Gastroesophageal sphincter (tissue), 4 donors: ENCODE results near the gene KMT2B. TPM values are rescaled to one million over a fixed set of nuclear protein-coding genes. Genes with fewer than 3 reads are reported as not detected.

ENCODE experiments used
- ATAC-seq: fragments of 150-250 bp; one replicate; pipeline ENCODE4 v1.9.1; 2016; ENCODE audit warnings: mild to moderate bottlenecking, moderate library complexity
- H3K27ac ChIP-seq, 4 donors: fragments of 200-600 bp; sonication (generic) in 3 of 4; 1 replicate in 3 of 4; 2 replicates in 1 of 4; pipeline ENCODE4 v1.5.1; 2016 to 2019
- H3K27me3 ChIP-seq: fragments of 200-600 bp; sonication (generic); one replicate; pipeline ENCODE4 v1.5.1; 2019
- H3K36me3 ChIP-seq, 2 donors: fragments of 200-600 bp; sonication (generic); one replicate each; pipeline ENCODE4 v1.5.1; 2019; ENCODE audit warnings: control low read depth in 1 of 2
- H3K4me1 ChIP-seq, 3 donors: fragments of 200-600 bp; sonication (generic); 1 replicate in 2 of 3; 2 replicates in 1 of 3; pipeline ENCODE4 v1.5.1; 2016 to 2019; ENCODE audit warnings: control low read depth in 2 of 3
- H3K4me3 ChIP-seq, 2 donors: fragments of 200-600 bp; sonication (generic); one replicate each; pipeline ENCODE4 v1.5.1; 2019; ENCODE audit warnings: mild to moderate bottlenecking in 1 of 2, moderate library complexity in 1 of 2
- H3K9me3 ChIP-seq, 3 donors: fragments of 200-600 bp; sonication (generic); one replicate each; pipeline ENCODE4 v1.5.1; 2017 to 2019; ENCODE audit warnings: control low read depth in 2 of 3
- EP300 ChIP-seq: sonication (generic); formaldehyde crosslinking; IDR thresholded peaks from one replicate; pipeline ENCODE4 v1.6.1; 2017; ENCODE audit warnings: antibody characterized with exemption, mild to moderate bottlenecking
- POLR2A ChIP-seq, 2 donors: fragments of 450-650 bp; IDR thresholded peaks; one replicate each; pipeline ENCODE4 v1.6.1; 2017; ENCODE audit warnings: antibody characterized with exemption in 2 of 2, mild to moderate bottlenecking in 2 of 2, moderate library complexity in 1 of 2
- POLR2AphosphoS5 ChIP-seq: sonication (generic); formaldehyde crosslinking; IDR thresholded peaks from one replicate; pipeline ENCODE4 v1.6.1; 2017; ENCODE audit warnings: antibody characterized with exemption
- WGBS, 2 donors: methylation state at CpG; one replicate each; pipeline ENCODE4 v1.1.5; 2018; ENCODE audit warnings: low coverage in 1 of 2; 5-methylcytosine and 5-hydroxymethylcytosine counted together
- total RNA-seq, 4 donors: library from RNA; depleted of rRNA; stranded (reverse); fragments of >200 nt; gene quantifications; one replicate each; pipeline ENCODE4 v1.1.0, GENCODE V29; 2016
- TF ChIP-seq, protein P1 (sequence below), 4 experiments: fragments of 200-600 bp in 2 of 4; fragments of 450-650 bp in 2 of 4; sonication (generic) in 1 of 4; IDR thresholded peaks; one replicate each; pipeline ENCODE4 v1.5.1; 2017 to 2019; ENCODE audit warnings: antibody characterized with exemption in 4 of 4, mild to moderate bottlenecking in 2 of 4, moderate library complexity in 2 of 4

KMT2B gene
- total RNA-seq, 4 donors from 2014 or later, result 7.7 to 27.0 (median 17.5) TPM

DNA sequence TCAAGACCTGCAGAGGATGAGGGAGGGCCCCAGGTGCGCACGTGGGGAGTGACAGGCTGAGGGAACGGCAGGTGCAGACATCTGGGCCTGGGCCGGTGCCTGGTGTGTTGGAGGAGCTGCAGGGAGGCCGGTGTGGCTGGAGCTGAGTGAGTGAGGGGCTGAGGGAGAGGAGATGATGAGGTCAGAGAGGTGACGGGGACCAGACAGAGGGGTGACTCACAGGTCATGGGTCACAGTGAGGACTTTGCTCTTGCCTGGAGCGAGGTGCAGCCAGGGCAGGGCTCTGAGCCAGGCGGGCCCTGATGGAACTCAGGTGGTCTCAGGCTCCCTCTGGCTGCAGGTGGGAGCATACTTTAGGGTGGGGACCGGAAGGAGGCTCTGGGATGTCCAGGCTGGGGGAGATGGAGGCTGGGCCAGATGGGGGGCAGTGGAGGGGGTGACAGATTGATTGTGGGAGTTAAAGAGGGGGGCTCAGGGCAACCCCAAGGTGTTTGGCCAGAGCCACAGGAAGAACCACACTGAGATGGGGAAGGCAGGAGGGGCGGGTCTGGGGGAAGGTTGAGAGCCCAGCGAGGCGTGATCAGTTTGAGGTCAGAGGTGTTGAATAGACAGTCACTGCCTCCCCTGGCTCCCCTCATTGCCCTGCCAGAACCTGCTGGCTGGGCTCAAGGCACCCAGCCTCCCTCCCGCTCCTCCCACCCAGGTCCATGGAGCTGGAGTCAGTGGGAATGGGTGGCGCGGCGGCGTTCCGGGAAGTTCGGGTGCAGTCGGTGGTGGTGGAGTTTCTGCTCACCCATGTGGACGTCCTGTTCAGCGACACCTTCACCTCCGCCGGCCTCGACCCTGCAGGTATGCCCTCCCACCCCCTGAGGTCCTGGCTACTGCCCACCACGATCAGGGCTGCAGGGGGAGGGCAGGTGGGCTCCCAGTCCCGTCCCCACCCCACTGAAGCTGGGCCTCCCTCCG, 65.9 kb downstream of the KMT2B start:
- H3K27ac ChIP-seq, result no peak overlapping the region
- ATAC-seq, result no peak
- H3K36me3 ChIP-seq, result peaks cover 0 to 85% of the 10 kb centered on the region in 2 donors
- H3K4me1 ChIP-seq, result no peaks in the 10 kb centered on the region
- WGBS, 2 donors, result 84 to 86% methylated on average over 7 to 10 of the region's 28 CpGs
- no peak overlapping the region for H3K4me3 ChIP-seq
- H3K9me3 ChIP-seq, result no peaks in the 10 kb centered on the region
- no peak for TF ChIP-seq POLR2A (IDR thresholded peaks at IDR 0.05)
- TF ChIP-seq POLR2AphosphoS5, result no peak
- no peak for TF ChIP-seq EP300
- TF ChIP-seq, protein P1, sequence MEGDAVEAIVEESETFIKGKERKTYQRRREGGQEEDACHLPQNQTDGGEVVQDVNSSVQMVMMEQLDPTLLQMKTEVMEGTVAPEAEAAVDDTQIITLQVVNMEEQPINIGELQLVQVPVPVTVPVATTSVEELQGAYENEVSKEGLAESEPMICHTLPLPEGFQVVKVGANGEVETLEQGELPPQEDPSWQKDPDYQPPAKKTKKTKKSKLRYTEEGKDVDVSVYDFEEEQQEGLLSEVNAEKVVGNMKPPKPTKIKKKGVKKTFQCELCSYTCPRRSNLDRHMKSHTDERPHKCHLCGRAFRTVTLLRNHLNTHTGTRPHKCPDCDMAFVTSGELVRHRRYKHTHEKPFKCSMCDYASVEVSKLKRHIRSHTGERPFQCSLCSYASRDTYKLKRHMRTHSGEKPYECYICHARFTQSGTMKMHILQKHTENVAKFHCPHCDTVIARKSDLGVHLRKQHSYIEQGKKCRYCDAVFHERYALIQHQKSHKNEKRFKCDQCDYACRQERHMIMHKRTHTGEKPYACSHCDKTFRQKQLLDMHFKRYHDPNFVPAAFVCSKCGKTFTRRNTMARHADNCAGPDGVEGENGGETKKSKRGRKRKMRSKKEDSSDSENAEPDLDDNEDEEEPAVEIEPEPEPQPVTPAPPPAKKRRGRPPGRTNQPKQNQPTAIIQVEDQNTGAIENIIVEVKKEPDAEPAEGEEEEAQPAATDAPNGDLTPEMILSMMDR (IDR thresholded peaks at IDR 0.05), result no peak
- no peaks in the 10 kb centered on the region for H3K27me3 ChIP-seq

GRCh38 chr19:35784503-35785338, 66.9 kb downstream of the KMT2B start:
- ATAC-seq, result no peak

DNA sequence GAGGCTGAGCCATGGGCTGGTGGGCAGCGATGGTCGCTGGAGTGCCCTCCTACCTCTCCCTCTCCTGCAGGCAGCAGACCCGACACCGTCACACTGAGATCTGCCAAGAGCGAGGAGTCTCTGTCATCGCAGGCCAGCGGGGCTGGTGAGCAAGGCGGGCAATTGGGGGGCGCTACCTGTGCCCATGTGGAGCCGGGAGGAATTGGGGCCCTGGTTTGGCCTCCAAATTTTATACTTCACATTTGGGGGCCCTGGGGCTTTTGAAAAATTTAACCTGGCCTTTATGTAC, 67.5 kb downstream of the KMT2B start:
- ATAC-seq, result no peak
- Histone ChIP-seq H3K9me3 (no peaks in the 10 kb centered on the region), H3K4me1 (no peaks in the 10 kb centered on the region), H3K36me3 (peaks cover 0 to 73% of the 10 kb centered on the region in 2 donors), H3K27me3 (no peaks in the 10 kb centered on the region), H3K27ac (no peak overlapping the region), H3K4me3 (no peak overlapping the region)
- TF ChIP-seq POLR2A (IDR thresholded peaks at IDR 0.05) (no peak), POLR2AphosphoS5 (no peak), EP300 (no peak)
- TF ChIP-seq, protein P1 (IDR thresholded peaks at IDR 0.05), result no peak
- WGBS, 2 donors, result 65% methylated on average over 4 of the region's 10 CpGs; no CpG with 5 or more reads in 1 of the 2 donors

More at GRCh38 chr19:35784503-35785338, 66.9 kb downstream of the KMT2B start:
- H3K9me3 ChIP-seq, result no peaks in the 10 kb centered on the region
- H3K27me3 ChIP-seq, result no peaks in the 10 kb centered on the region
- no peak overlapping the region for H3K4me3 ChIP-seq
- 70% methylated on average over 2 of the region's 45 CpGs; no CpG with 5 or more reads in 1 of the 2 donors for WGBS, 2 donors
- TF ChIP-seq, protein P1 (IDR thresholded peaks at IDR 0.05), result no peak
- TF ChIP-seq POLR2A (IDR thresholded peaks at IDR 0.05) (no peak), EP300 (no peak), POLR2AphosphoS5 (no peak)
- H3K36me3 ChIP-seq, result peaks cover 0 to 78% of the 10 kb centered on the region in 2 donors
- H3K27ac ChIP-seq, result no peak overlapping the region
- no peaks in the 10 kb centered on the region for H3K4me1 ChIP-seq

- no peak overlapping the region for H3K4me3 ChIP-seq
- H3K36me3 ChIP-seq, result peaks cover 0 to 60% of the 10 kb centered on the region in 2 donors
- no peaks in the 10 kb centered on the region for H3K4me1 ChIP-seq
- no peaks in the 10 kb centered on the region for H3K9me3 ChIP-seq
- ATAC-seq, result no peak
- peaks cover 4% of the 10 kb centered on the region for H3K27me3 ChIP-seq
- 84 to 91% methylated on average over 5 to 12 of the region's 31 CpGs for WGBS, 2 donors
- no peak overlapping the region for H3K27ac ChIP-seq
- no peak for TF ChIP-seq POLR2AphosphoS5
- TF ChIP-seq EP300, result no peak
- TF ChIP-seq, protein P1 (IDR thresholded peaks at IDR 0.05), result no peak
Measured at GRCh38 chr19:35786299-35787160, 68.7 kb downstream of the KMT2B start.
